ENCODE measurements around the gene CERS4.

- TF ChIP-seq CTCF (conservative IDR thresholded peaks at IDR 0.05; ENCODE audit: low read depth, low read length): no peak
- no peak for TF ChIP-seq EZH2 (IDR thresholded peaks at IDR 0.05; ENCODE audit: borderline replicate concordance, low read depth, low read length, poor library complexity, severe bottlenecking)
Observed at GRCh38 chr19:8194528-8195267, 14.5 kb upstream of the CERS4 start.

All from A673 (cell line).